ENCODE measurements around the gene PCNX1.
"Not testable (repeated sequence)": the region's sequence is repeated elsewhere in the genome, so short reads cannot be mapped to it uniquely, and the experiment has no call there.

Gene PCNX1

DNA sequence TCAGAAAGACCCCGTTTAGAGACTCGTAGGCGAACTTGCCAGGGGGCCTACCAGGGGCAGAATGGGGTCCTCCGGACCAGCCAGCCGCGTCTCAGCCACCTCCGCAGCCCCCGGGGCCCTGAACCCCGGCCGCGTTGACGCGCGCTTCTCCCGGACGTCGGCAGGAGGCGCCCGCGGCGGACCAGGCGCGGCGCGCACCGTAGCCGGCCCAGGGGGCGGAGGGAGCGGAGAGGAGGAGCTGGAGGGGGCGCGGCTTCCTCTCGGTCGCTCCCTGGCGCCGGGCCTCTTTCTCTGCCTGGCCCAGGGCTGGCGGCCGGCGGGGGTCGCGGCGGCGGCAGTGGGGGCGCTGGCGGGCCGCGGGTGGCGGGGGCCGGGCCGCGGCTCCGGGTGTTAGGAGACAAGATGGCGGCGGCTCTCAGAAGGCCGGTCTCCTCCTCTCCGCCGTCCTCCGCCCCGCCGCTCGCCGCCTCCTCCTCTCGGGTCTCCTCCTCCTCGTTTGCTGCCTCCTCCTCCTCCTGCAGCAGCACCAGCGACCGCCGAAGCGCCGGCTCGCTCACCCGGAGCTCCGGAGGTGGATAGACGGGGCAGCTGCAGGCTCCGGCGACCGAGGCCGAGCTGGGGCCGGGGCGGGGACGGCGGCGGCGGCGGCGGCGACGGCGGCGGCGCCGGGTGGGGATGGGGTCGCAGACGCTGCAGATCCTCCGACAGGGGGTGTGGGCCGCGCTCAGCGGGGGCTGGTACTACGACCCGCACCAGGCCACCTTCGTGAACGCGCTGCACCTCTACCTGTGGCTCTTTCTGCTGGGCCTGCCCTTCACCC is at the start of gene PCNX1:
TSS of gene PCNX1 (plus strand) at position 284 of the 820 bp plus-strand sequence. CDS start at position 676, 392 bp downstream.
- peak; percentile 94 for DNase-seq

DNA sequence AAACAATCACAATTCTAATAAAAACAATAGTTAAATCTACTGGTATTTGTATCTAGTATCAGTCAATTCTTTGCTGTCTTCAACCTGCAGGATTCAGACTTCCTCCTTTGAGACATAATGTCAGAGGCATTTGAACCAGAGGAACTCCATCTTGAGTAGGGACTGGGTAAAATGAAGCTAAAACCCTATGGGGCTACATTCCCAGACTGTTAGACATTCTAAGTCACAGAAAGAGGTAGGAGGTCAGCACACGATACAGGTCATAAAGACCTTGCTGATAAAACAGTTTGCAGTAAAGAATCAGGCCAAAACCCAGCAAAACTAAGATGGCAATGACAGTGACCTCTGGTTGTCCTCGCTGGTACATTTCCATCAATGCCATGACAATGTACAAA is 49.8 kb upstream of the PCNX1 start:
- no peak for DNase-seq

DNA sequence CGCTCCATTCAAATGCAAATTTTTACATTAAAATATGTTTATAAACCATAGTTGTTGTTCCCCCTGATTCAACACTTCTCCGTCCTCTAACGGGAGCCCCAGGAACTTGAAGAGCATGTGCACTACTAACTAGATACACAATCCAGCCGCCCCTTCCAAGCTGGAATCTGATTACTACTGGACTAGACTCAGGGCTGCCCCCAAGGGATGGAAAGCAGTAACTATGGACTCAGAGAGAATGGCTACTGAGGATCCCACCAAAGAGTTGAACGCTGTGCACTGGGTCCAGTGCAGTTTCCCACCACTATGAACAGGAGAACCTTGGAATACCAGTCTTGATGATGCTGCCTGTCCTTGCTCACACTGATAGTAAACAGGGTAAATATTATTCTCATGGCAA is 48.6 kb upstream of the PCNX1 start:
- DNase-seq = no peak

DNA sequence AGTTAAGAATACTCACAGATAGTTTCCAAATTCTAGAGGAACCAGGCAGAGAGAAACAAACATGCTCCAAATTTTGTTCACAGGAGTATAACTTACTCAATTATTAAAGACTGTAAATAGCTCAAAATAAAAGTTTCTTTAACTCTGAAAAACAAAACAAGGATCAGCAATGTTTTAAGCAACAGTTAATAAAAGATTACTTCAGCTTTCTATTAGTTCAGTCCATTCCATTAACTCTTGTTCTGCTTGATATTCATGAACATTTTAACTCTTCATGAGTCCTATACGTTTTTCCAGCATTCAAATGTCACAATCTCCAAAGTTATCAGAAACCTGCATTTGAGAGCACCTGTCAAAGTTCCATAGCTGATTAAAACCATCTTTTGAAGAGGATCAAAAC is 40.3 kb upstream of the PCNX1 start:
- DNase-seq = not testable (repeated sequence)

DNA sequence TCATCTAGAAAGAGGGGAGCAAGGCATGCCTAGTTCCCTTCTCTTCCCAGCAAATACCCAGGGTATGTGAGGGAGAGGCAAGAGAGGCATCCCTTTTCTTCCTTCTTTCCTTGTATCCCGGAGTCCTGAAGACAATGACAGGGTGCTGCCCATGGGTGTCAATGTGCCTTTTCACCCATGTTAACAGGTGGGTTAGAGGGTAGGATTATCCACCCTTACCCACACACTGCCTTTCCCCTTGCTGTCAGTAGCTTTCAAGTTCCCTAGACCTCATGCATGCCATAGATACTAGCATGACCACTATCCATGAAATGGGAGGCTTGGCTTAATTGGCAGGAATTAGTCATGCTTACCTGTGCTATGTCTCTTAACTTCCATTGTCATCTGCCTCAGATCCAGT is 36.3 kb upstream of the PCNX1 start:
- DNase-seq = no peak

DNA sequence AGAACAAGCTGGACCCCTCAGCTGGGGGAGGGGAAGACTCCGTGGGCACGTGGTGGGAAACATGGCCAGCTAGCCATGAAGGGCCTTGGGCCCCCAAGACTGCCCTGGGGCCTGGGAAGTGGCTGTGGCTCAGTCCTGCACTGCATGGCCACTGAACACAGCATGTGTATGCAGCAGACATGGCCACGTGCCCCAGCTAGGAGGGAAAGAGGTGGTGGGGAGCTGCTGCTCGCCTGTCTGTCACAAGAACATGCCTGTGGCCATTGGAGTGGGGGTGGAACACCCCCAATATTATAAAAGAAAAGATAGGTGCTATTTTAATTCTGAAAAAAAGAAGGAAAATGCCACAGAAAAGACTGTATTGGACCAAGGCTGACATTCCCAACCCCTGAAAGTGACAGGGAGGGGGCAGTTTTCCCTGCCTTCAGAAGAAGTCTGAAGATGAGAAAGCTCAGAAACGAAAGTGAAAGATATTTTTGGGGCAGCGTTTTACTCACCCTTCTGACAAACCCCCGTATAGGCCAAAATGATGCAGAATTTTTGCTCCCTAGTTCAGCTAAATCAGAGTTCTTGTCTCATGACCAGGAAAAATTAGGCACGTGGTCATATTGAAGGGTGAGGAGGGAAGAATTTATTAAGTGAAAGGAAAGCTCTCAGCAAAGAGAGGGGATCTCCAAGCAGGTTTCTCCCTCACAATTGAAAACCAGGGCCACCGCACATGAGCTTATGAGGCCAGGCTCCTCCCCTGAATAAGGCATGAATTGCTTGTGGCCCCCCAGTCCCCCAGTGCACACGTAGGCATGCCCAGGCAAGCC is 35.2 kb upstream of the PCNX1 start:
- DNase-seq = peak; percentile 28

DNA sequence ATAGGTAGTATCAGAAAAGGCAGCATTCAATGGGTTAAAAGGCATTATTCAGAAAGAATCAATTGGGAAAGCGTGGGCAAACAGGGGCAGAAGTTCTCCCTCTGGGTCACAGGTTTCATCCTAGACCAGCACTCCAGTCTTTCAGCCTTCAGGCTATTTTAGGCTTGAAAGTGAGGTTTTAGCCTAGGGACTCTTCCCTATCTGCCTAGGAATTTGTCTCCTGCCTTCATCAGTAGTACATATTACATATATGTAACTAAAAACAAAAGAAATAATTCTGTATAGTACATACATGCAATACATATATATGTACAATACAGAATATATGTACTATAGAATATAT is 34.6 kb upstream of the PCNX1 start:
- no peak for DNase-seq

DNA sequence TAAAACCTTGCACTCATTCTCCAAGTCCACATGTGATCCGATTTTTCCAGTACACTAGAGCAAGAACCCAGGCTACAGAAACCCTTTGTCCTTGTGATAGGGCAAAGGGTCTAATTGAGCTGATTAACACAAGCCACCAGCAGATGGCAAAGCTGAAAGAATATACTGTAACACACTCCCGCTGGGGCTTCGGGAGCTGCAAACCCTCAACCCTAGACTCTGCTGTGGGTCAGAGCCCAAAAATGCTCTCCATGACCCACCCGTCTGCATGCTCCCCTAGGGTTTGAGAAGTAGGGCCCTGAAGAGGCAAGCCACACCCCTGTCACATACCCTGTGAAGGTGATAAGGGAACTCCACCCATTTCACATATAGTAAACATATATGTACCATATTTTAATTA is 33.6 kb upstream of the PCNX1 start:
- peak; percentile 25 for DNase-seq

DNA sequence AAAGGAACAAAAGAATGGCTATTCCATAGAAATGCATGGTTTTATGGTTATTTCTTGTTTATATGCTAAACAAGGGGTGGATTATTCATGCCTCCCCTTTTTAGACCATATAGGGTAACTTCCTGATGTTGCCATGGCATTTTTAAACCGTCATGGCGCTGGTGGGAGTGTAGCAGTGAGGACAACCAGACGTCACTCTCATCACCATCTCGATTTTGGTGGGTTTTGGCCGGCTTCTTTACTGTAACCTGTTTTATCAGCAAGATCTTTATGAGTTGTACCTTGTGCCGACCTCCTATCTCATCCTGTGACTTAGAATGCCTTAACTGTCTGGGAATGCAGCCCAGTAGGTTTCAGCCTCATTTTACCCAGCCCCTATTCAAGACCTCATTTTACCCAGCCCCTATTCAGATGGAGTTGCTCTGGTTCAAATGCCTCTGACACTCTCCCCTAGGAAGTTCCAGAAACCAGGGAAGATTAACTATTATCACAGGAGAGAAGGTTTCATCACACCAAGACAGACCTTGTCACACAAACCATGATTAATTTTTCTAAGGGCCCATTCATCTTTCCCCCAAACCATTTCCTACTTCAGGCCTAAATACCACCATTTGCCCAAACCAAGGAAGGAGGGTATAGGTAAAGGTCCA is 31.3 kb upstream of the PCNX1 start:
- not testable (repeated sequence) for DNase-seq

DNA sequence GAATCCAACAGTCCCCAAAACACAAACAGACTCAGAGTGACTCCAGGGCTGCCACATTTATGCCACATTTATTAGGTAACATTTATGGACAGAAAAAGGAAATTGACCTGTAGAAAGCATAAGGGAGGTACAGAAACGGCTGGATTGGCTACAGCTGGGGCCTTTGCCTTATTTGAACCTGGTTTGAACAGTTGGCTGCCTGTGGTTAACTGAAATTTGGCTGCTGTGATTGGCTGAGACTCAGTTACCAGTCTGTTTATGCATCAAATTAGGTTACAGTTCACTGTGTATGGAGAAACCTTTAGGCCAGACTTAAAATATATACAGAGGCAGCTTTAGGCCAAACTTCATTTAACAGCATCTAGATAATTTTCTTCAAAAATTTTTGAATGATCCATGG is 27.8 kb upstream of the PCNX1 start:
- no peak for DNase-seq

DNA sequence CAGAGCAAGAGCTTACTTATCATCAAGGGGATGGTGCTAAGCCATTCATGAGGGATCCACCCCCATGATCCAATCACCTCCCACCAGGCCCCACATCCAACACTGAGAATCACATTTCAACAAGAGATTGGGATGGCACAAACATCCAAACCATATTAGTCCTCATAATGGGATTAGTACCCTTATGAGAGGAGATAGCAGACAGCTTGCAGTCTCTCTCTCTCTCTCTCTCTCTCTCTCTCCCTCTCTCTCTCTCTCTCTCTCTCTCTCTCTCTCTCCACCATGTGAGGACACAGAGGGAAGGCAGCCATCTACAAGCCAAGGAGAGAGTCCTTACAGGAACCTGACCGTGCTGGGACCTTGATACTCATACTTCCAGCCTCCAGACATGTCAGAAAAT is 26.4 kb upstream of the PCNX1 start:
- DNase-seq = not testable (repeated sequence)

DNA sequence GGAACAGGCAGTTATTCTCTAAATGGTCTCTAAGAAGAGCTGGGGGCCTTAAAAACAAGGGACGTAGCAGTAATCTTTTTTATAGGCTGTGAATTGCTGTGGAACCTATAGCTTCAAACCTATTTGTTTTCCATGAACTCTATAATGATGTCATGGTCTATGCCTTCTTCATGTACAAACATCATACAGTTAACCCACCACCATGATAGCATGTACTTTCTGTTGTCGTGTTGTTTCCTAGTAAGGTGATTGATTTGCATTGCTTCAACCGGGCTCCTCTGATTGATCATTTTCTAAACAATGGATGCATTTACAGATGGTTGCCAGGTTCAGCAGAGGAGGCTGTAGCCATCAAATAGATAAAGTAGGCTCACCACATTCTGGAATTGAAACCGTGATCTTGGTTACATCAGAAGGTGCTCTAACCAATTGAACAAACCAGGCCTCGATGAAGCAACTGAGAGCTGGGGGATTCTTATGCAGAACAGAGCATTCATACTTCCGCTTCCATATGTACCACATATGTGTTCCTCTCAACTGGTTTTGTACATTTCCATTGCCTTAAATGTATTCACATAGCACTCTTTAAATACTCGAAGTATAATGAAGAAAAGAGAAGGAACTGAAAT is 25.6 kb upstream of the PCNX1 start:
- DNase-seq = no peak

DNA sequence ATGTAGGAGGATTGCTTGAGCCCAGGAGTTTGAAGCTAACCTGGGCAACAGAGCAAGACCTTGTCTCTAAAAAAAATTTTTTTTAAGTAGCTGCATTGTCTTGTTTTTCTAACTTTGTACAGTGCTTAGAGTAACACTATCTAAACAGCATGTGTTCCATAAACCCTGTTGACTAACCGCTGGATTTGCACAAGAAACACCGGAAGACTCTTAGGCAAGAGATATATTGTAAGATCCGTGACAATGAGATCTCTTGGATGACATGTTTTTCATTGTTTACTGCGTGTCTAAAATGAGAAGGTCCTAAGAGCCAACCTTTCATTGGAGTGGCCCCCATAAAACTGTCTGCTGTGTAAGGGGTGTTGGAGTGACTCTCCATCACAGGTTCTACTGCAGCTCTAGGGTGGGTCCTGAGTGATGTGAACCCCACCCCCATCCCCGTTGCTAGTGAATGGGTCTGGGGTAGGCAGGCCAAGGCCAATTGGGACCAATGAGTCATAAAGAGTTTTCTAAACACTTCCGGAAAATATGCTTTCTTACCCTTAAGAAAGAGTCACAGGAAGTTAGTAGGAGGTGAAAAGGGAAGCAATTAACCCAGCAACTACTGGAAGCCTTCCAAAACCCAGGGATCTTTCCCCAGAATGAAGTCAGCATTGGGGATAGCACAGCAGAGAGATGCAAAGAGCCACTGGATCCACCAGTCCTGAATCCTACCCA is 24.3 kb upstream of the PCNX1 start:
- DNase-seq = no peak

DNA sequence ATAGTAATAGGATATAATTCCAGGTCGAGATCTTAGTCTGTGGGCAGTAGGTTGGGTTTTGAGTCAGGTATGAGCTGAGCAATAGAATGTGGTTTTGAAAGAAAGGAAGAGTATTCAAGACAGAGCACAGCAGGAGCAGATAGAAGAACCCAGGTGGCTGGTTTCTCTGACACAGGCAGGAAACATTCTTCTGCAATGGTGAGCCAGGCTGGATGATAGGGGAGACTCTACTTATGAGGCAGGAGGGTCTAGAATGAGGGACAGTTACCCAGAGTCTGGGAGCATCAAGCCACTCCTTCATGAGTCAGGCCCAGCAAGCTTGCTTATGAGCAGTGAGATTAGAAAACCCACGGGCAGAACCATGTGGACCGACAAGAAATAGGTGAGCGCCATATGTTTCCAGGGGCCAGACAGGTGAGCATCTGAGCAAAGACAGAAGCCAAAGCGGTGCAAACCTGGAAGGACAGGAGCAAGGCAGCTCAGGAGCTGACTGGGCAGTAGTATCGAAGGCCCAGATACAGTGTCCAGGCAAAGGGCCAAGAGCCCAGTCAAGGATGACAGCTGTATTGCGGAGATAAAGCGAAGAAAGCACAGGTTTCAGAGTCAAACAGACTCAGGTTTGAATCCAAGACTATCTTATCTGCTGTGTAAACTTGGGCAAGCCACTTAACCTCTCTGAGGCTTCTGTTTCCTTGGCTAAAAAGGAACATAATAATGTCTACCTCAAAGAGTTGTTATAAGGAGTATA is 22.5 kb upstream of the PCNX1 start:
- no peak for DNase-seq

DNA sequence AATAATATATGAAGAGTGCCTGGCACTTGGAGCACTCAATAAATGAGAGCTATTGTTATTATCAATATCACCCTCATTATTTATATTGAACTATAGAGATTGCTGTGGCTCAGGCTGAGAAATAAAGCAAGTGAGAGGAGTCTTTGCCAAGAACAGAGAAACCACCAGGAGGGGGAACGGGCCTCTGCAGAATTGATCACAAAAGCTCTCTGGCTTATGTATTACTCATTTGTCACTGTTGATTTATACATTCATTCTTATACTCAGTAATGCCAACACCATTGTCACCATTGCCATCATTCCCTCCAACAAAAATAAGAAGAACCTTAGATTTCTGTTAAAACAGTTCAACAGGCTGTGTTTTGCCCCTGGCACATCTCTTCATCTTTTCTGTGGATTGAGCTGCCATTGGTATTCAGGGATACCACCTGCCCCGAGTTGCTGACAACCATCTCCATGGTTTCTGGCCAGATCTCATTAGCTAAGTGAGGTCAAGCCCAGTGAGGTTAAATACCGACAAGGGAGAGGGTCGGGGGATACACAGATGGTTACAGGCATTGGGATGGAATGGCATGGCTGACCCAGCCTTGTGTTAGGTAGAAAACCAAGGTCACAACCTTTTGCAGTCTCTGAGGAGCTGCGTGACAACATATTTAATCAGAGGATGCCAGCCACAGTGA is 21.8 kb upstream of the PCNX1 start:
- DNase-seq = no peak

DNA sequence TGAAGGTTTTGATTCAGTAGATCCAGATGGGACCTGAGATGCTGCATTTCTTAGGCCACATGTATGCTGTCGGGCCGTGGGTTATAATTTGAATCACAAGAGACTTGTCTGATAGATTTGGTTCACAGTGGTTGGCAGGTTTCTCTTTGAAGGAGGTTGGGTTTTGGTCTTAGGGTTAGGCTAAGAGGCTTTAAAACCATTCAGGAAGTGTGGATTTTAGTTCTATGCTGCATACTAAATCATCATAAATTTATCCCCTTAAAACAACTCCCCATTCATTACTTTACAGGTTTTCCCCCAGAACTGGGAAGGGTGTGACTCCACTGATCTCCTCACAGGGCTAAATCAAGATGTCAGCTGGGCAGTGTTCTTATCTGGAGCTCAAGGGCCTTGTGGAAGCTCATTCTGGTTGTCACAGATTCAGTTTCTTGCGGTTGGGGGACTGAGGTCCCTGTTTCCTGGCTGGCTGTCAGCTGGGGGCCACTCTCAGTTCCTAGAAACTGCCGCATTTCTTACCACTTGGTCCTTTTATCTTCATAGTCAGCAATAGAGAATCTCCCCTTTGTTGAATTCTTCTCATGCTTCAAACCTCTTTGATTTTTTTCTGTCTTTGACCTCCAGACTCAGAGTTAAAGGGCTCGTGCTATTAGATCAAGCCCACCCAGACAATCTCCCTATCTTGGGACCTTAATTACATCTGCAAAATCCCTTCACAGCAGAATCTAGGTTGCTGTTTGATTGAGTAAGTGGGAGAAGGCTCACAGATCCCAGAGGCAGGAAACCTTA is 20.6 kb upstream of the PCNX1 start:
- DNase-seq = no peak

DNA sequence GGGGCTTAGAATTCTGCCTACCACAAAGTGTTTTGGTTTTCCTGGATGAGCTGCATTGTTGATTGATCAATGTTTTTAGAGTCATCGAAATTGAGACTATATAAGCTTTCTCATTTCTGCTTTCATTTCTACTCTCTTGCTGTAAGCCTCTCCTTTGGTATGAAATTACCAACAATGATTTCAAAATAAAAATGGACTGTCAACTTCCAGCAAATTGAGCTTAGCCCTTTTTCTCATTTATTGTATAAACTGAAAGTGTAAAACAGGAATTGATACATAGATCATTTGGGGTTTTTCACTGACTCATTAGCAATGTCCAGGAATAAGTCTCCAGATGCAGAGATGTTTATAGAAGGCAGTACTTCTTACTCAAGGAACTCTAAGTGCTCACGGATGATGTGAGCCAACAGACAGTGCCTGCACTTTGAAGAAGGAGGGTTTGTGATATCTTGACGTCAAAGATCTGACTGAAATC is 20.0 kb upstream of the PCNX1 start:
- no peak for DNase-seq

DNA sequence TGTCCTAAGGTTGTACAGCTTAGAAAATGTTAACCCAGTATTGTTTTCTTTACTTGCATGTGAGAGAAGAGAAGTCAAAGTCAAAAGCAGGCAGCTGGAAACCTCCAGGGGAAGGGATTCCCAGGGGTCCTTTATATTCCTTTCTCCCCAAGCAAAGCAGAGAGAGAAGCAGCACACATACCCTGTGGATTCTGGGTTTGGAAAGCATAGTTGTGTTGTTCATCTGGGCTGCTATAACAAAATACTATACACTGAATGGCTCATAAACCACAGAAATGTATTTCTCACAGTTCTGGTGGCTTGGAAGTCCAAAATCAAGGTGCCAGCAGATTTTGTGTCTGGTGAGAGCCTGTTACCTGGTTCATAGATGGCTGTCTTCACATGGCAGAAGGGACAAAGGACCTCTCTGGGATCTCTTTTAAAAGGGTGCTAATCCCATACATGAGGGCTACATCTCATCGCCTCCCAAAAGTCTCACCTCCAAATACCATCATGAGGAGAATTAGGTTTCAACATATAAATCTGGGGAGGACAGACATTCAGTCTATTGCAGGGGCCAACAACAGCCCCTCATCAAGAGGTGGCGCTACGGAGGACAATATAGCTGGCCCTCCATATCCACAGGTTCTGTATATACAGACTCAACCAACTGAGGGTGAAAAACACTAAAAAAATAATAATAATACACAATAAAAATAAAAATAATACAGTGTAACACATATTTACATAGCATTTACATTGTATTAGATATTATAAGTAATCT is 19.3 kb upstream of the PCNX1 start:
- no peak for DNase-seq

DNA sequence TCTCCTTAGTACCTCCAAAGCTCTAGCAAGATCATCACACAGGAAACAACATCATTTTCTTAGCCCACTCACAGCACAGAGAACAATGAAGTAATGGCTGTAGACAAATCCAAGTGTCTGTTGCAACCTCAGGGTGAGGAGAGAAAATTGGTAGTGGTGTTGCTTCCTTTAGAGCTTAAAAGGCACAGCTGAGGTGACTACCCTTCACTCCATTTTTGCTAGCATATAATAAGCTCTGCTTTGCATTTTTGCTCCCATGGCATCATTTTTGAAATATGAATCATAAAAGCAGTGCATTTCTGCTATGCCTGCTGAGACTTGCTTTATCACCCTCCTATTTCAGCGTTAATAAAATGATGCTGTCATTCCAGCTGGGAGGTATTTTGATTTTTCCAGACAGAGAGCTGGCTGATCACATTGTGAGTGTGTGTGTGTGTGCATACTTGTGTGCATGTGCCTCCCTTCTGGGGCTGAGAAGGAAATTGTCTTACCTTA is 18.5 kb upstream of the PCNX1 start:
- DNase-seq = no peak

All from activated T-cell treated with anti-CD3 and anti-CD28 coated beads, Interleukin-2, amount 50 U/mL, for 1 hour (primary cell).